Osteocyte (in vitro differentiated cells): ENCODE results near the gene FUBP3. TPM values are rescaled to one million over a fixed set of nuclear protein-coding genes. Genes with fewer than 3 reads are reported as not detected.
A peak's percentile ranks its signal among the peaks of the same experiment; 100 is the strongest.

Experiments
- DNase-seq: peaks from one replicate; pipeline ENCODE4 v3.0.0; 2021; ENCODE audit warnings: mixed read lengths; ENCODE audit not compliant: unreplicated experiment; ENCODE audit errors: extremely low spot score
- H3K27ac Mint-ChIP-seq: one replicate; pipeline ENCODE4 v1.8.0; 2021; ENCODE audit warnings: mild to moderate bottlenecking, mixed read lengths; ENCODE audit not compliant: unreplicated experiment
- H3K27me3 Mint-ChIP-seq: one replicate; pipeline ENCODE4 v1.8.0; 2021; ENCODE audit warnings: mixed read lengths; ENCODE audit not compliant: unreplicated experiment
- H3K36me3 Mint-ChIP-seq: one replicate; pipeline ENCODE4 v1.8.0; 2021; ENCODE audit warnings: mixed read lengths; ENCODE audit not compliant: unreplicated experiment
- H3K4me1 Mint-ChIP-seq: one replicate; pipeline ENCODE4 v1.8.0; 2021; ENCODE audit warnings: mixed read lengths; ENCODE audit not compliant: unreplicated experiment
- H3K4me3 Mint-ChIP-seq: one replicate; pipeline ENCODE4 v1.8.0; 2021; ENCODE audit warnings: mild to moderate bottlenecking, moderate library complexity, mixed read lengths; ENCODE audit not compliant: unreplicated experiment
- H3K9me3 Mint-ChIP-seq: one replicate; pipeline ENCODE4 v1.8.0; 2021; ENCODE audit warnings: mixed read lengths; ENCODE audit not compliant: unreplicated experiment
- CTCF ChIP-seq: fragments of 200-600 bp; sonication (generic); IDR thresholded peaks from 2 replicates; pipeline ENCODE4 v1.5.0; 2021; ENCODE audit warnings: antibody characterized with exemption, mild to moderate bottlenecking, moderate library complexity
- total RNA-seq: library from RNA; stranded (reverse); gene quantifications from 2 replicates; pipeline ENCODE4 v1.2.1, GENCODE V29; 2021

FUBP3 gene
- total RNA-seq, 1 donor from 2014 or later = 72.7 TPM

GRCh38 chr9:130663258-130663976 lies 84.0 kb downstream of the FUBP3 start:
- Mint-ChIP-seq H3K4me1 (peaks cover 34% of the 10 kb centered on the region), H3K27me3 (peaks cover 73% of the 10 kb centered on the region), H3K4me3 (no peak overlapping the region), H3K36me3 (no peaks in the 10 kb centered on the region), H3K9me3 (no peaks in the 10 kb centered on the region), H3K27ac (no peak overlapping the region)
- no peak for DNase-seq
- TF ChIP-seq CTCF = no peak

- peaks cover 73% of the 10 kb centered on the region for H3K27me3 Mint-ChIP-seq
- DNase-seq = no peak
- H3K9me3 Mint-ChIP-seq = no peaks in the 10 kb centered on the region
- peaks cover 33% of the 10 kb centered on the region for H3K4me1 Mint-ChIP-seq
- H3K36me3 Mint-ChIP-seq = no peaks in the 10 kb centered on the region
- no peak for TF ChIP-seq CTCF
- no peak overlapping the region for H3K4me3 Mint-ChIP-seq
- H3K27ac Mint-ChIP-seq = no peak overlapping the region
Measured at GRCh38 chr9:130663977-130664250, 84.5 kb downstream of the FUBP3 start.

GRCh38 chr9:130664251-130665028 lies 85.1 kb downstream of the FUBP3 start, which contains the start of gene PRDM12:
TSS of gene PRDM12 (plus strand) at chr9:130664594. CDS start at chr9:130664654, 60 bp downstream.
- Mint-ChIP-seq H3K27me3 (peaks cover 69% of the 10 kb centered on the region), H3K4me3 (peak within 1 kb of the TSS; percentile 40)

GRCh38 chr9:130665029-130665430 lies 85.7 kb downstream of the FUBP3 start:
- no peak overlapping the region for H3K4me3 Mint-ChIP-seq
- no peaks in the 10 kb centered on the region for H3K9me3 Mint-ChIP-seq

More at GRCh38 chr9:130664251-130665028, 85.1 kb downstream of the FUBP3 start, which contains the start of gene PRDM12:
- H3K27ac Mint-ChIP-seq = no peak within 1 kb of the TSS
- peaks cover 32% of the 10 kb centered on the region for H3K4me1 Mint-ChIP-seq
- no peak for TF ChIP-seq CTCF
- H3K36me3 Mint-ChIP-seq = no peaks in the 10 kb centered on the region
- H3K9me3 Mint-ChIP-seq = no peaks in the 10 kb centered on the region
- no peak for DNase-seq

More at GRCh38 chr9:130665029-130665430, 85.7 kb downstream of the FUBP3 start:
- no peak for DNase-seq
- Mint-ChIP-seq H3K27ac (no peak overlapping the region), H3K36me3 (no peaks in the 10 kb centered on the region), H3K27me3 (peaks cover 66% of the 10 kb centered on the region), H3K4me1 (peaks cover 30% of the 10 kb centered on the region)
- no peak for TF ChIP-seq CTCF
